ENCODE results near the gene SERPINA4.

The SERPINA4 gene

DNA sequence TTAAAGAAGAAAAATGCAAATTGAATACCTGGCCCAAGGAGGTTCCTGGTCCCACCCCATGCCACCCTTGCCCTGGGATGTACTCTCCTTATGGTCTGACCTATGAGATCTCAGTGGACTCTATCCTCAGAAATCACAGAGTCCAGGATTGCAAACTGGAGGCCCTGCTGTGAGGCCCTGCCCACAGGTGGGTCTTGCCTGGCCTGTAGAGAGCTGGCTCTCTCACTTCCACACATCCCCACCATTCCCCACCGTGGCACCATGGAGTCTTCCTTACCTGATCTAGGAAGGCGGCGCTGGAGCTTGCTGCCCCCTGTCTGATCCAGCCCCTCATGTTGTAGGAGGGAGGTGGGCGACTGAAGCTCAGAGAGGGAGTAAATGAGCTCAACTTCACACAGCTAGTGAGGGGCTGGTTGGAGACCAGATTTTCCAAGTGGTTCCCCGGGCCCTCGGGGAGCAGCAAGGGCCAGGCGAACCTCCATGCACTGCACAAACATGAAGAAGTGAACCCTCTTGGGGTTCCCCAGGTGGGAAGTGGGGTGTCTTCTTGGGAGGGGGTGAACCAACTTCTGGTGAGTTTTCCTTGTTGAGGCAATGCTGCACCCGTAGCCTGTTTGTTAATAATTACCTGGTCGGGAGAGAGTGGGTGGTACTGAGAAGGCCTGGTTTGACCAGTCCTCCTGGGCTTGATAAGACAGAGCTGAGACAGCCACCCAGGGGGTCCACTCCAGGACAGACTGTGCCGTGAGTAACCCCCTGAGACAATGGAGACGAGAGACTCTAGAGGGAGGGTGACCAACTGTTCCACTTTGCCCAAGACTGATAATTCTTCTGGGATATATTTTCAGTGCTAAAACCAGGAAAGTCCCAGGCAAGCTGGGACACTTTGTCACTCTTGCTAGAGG lies at the start of gene SERPINA4:
TSS of gene SERPINA4 (plus strand) at position 692 of the 905 bp plus-strand sequence. CDS start 2,041 bp downstream, outside the sequence.
- no peak for DNase-seq (ENCODE audit: low read depth in 2 of 2)

DNA sequence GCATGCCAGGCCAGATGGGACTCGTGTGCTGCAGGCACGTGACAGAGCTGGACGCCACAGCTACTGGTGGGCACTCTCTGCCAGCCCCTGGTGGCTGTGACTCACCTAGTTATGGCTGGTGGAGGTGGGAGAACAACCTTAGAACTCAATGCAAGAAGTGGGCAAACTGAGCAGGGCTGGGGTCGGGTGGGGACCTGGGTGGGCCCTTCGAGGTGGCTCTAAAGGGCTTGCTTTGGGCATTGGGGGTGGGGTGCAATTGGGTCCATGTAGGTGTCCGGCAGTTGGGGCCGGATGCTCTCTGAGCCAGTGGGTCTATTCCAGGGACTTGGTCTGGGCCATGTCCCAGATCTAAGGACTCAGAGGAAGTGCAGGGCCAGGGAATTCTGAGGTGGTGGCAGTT lies 46.9 kb upstream of the SERPINA4 start:
- no peak for DNase-seq (ENCODE audit: low read depth in 2 of 2)

DNA sequence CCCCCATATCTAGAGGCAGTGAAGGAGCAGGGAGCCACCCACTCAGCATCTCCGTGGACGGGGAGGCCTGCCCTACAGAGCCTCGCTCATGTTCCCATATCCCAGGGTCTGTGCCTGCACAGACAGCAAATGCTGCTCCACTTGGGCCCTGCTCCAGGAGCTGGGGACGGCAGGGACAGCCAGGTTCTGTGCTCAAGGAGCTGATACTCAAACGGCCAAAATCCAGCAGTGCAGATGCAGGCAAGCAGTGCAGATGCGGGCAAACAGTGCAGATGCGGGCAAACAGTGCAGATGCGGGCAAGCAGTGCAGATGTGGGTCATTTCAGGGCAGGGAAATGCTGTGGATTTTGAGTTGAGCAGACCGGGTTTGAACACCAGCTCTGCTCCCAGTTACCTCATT lies 45.8 kb upstream of the SERPINA4 start:
- DNase-seq (ENCODE audit: low read depth in 2 of 2) = no peak

- no peak for DNase-seq (ENCODE audit: low read depth in 2 of 2)
These were observed 45.4 kb upstream of the SERPINA4 start for GRCh38 chr14:94515856-94516255.

DNA sequence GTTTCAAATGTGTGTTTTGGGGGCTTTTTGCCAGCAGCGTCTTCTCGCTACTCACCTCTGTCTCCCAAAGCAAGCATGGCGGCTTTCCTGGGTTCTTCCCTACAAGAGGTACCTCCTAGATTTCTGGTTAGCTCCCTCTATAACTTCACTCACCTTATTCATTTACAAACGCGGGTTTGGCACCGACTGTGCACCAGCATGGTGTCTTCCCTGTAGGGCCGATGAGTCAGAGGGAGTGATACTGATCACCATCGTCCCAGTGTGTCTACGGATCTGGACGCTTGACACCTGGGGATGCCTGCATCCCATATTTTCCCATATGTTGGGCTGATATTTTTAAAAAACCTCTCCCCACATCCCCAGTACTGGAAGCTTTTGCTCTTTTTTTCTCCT lies 44.0 kb upstream of the SERPINA4 start:
- DNase-seq (ENCODE audit: low read depth in 2 of 2) = no peak

DNA sequence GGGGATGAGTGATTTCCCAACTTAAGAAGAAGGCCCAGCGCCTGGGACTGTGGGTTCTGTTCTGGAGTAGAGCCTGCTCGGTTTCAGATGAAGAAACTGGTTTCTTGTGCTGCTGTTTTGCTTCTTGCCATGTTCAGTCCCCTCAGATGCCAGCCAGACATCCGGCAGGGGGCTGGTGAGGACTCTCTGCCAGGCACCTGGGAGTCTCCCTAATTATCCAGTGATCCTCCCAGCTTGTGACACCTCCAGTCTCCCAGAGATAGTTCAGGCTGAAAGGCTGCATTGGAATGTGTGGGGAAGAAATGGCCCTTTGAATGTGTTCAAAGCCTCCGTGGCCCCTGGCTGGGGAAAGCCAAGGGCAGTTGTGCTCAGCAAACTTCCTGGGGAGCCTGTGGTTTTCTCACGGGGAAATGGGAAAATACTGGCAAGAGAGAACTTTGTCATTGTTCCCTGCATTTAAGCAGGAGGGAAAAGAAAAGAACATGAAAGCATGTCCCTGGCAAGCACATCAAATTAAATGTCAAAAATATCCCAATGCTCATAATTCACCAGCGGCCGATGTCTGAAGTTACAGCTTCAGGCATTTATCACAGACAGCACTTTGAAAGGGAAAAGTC lies 43.5 kb upstream of the SERPINA4 start:
- no peak for DNase-seq (ENCODE audit: low read depth in 2 of 2)

DNA sequence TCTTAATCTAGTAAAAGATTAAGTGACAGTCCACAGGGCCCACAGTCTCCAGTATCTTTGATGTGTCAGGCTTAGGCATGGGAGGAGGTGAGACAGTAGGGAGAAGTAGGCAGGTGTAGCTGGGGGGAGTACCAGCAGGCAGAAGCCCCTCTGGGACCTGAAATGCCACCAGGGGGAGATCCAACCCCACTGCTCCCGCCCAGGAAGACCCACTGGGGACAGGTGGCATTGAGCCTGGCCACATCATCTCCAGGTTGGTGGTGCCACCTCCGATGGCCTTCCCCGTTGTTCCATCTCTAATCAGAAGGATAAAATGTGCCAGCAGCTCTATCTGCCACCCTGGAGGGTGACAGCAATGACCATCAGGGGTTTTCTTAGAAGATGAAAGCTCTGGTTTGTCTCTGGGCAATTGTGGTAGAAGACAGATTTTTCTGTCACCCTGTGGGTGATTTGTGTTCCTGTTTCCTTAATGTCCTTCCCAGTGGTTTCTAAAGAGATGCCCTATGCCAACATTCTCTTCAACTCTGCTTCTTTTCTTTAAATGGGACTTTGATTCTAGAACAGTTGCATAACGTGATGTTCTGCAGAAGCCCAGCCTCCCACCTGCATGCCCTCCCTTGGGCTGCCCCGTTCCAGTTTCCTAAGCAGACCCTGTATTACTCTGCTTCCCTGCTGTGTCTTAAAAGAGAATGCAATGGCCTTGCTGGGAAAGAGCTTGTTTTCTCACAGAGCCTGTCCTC lies 39.7 kb upstream of the SERPINA4 start:
- DNase-seq (ENCODE audit: low read depth in 2 of 2) = no peak

- DNase-seq (ENCODE audit: low read depth in 2 of 2) = no peak
These were observed 39.0 kb upstream of the SERPINA4 start for GRCh38 chr14:94522115-94522724.

DNA sequence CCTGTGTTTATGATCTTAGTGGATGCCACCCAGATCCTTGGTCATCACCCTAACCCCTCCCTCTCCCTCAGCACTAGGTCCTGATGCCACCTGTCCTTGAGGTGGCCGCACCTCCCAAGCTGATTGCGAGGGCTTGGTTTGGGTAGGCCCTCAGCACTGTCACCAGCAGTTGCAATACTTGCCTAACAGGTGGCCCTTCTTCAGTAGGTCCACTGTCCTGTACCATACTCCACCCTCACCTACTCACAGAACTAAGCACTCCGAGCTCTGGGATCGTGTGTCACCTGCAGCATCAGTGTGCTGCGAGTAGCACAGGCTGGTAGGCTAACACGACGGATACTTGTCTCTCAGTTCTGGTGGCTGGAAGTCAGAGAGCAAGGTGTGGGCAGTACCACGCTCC lies 38.0 kb upstream of the SERPINA4 start:
- DNase-seq (ENCODE audit: low read depth in 2 of 2) = no peak

DNA sequence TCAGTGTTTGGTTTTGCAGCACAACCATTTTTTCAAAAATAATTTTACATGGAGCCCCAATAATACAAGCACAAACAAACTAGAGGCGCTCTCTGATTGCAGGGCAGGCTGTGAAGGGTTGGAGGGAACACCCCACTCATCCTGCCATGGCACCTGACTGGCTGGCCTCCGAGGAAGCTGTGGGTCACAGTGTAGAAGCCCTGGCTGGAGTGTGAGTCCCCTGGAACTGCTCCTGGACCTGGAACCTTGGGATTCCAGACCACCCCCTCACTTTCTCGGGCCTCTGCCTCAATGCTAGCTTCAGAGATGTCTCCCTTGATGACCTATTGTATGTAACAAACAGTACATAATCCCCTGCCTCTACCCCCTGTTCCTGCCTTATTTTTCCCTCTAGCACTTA lies 37.1 kb upstream of the SERPINA4 start:
- no peak for DNase-seq (ENCODE audit: low read depth in 2 of 2)

DNA sequence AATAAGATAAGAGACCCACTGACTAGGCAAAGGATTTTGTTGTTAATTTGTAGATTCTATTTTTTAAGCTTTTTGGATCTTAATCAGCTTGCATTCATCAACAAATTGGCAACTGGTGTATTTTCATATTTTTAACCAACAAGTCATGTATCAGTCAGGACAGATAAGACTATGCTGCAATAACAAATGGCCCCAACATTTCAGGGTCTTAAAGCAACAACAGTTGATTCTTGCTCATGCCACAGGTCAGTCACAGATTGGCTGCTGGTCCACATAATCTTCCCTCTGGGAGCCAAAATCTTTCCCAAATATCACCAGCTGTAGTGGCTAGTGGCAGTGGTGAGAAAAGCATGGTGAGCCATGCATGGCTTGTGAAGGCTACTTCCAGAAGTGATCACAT lies 30.1 kb upstream of the SERPINA4 start:
- no peak for DNase-seq (ENCODE audit: low read depth in 2 of 2)

GRCh38 chr14:94532447-94532846 lies 28.8 kb upstream of the SERPINA4 start:
- DNase-seq (ENCODE audit: low read depth in 2 of 2) = no peak

GRCh38 chr14:94535506-94535905 lies 25.7 kb upstream of the SERPINA4 start:
- DNase-seq (ENCODE audit: low read depth in 2 of 2) = no peak

GRCh38 chr14:94536836-94537235 lies 24.4 kb upstream of the SERPINA4 start:
- no peak for DNase-seq (ENCODE audit: low read depth in 2 of 2)

- DNase-seq (ENCODE audit: low read depth in 2 of 2) = no peak
These were observed 23.0 kb upstream of the SERPINA4 start for GRCh38 chr14:94538070-94538740.

- DNase-seq (ENCODE audit: low read depth in 2 of 2) = no peak
These were observed 22.1 kb upstream of the SERPINA4 start for GRCh38 chr14:94539181-94539580.

GRCh38 chr14:94540031-94540794 lies 21.0 kb upstream of the SERPINA4 start:
- DNase-seq (ENCODE audit: low read depth in 2 of 2) = no peak

DNA sequence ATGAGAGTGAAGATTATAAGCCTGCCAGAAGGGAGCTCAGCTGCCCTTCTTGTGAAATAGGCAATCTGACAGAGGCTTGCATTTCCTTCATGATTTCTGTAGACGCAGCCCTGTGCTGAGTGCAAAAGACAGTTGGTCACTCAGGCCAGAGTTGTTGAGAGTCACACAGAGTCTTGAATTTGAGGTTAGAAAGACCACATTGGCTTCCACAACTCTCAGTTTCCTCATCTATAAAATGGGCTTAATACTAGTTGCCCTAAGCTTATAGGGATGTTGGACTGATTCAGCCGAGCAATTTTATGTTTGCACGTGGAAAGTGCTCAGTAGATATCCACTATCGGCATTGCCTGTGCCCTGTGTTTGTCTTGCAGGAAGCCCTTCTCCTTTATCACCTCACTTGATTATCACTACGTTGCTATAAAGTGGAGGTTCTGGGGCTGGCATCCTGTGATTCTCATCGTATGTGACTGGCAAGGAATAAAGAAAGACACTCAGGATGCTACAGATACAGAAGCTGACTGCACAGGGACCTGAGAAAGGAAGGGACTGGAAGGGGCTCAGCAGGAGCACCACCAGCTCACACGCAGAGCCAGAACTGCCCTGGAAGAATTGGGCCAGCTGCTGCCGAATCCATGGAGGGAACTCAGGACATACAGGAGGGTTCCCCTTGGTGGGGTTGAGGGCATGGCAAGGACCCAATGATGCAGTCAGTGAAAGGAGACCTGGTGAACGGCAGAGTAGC lies 19.8 kb upstream of the SERPINA4 start:
- DNase-seq (ENCODE audit: low read depth in 2 of 2) = no peak

DNA sequence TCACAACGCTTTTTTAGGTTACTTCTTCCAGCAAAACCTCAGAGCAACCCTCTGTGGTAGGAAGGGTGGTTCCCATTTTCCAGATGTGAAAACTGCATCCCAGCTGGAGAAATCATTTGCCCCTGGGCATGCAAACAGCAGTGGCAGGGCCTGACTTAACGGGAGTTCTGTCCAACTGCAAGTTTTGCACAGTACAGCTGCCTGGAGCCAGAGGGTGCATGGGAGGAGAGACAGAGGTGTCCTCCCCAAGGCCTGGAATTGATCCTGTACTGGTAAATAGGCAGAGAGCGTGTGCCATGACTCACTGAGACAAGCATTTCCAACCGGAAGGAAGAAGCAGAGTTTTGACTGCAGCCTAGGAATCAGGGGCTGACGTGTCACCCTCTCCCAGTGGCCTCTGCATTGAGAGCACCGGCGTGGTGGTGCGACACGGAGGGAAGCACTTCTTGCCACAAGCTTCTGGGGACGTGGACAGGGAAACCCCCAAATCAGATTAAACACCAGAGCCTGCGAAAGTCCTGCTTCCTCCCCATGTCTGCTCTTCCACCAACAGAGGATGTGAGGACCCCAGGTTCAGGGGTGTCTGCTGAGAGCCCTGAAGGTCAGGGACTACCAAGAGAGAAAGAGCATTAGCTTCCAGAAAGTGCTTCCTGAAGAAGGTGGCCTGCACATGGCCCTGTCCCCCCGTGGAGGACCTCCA lies 19.0 kb upstream of the SERPINA4 start:
- DNase-seq (ENCODE audit: low read depth in 2 of 2) = no peak

All from stimulated activated CD8-positive, alpha-beta memory T cell treated with anti-CD3 and anti-CD28 coated beads, Interleukin-7, amount 100 ng/mL, for 1 hour (primary cell).